H1 (cell line): ENCODE data around the gene KRTAP5-8. TPM values are rescaled to one million over a fixed set of nuclear protein-coding genes. Genes with fewer than 3 reads are reported as not detected.
A peak's percentile ranks its signal among the peaks of the same experiment; 100 is the strongest.

ENCODE experiments used
- CTCF ChIA-PET: fragments of 300-600 bp; sonication (Branson Sonifier 250); formaldehyde crosslinking; loops from one replicate; lab custom pipeline; 2021; ENCODE audit not compliant: partially characterized antibody; lab: Charles Lee
- POLR2A ChIA-PET: fragments of 300-600 bp; sonication (Branson Sonifier 250); formaldehyde crosslinking; loops from one replicate; lab custom pipeline; 2021; ENCODE audit warnings: inconsistent platforms; ENCODE audit not compliant: partially characterized antibody; lab: Charles Lee
- DNase-seq, 2 experiments: peaks; one replicate each; pipeline versions ENCODE4 v3.0.0 to v3.0.0-alpha.2; 2010 to 2022; ENCODE audit warnings: low spot score in 2 of 2, low read depth in 1 of 2, mixed read lengths in 1 of 2
- FAIRE-seq: peaks from 2 replicates; lab custom pipeline; 2011; peaks lifted over from hg19 to GRCh38; lab: Jason Lieb, UNC
- H2AFZ ChIP-seq: 2 replicates; pipeline ENCODE4 v1.8.1; 2012; ENCODE audit warnings: low read length, inconsistent platforms
- H2AK5ac ChIP-seq: 2 replicates; pipeline ENCODE4 v1.6.1; 2013; ENCODE audit warnings: low read depth, low read length
- H2BK120ac ChIP-seq: replicated peaks from 2 replicates; pipeline ENCODE3; 2013; ENCODE audit warnings: low read depth, low read length, inconsistent platforms
- H2BK12ac ChIP-seq: 2 replicates; pipeline ENCODE4 v1.6.1; 2013; ENCODE audit warnings: low read depth, low read length
- H2BK15ac ChIP-seq: 2 replicates; pipeline ENCODE4 v1.6.1; 2013; ENCODE audit warnings: low read length
- H2BK20ac ChIP-seq: 2 replicates; pipeline ENCODE4 v1.6.1; 2013; ENCODE audit warnings: low read length
- H2BK5ac ChIP-seq: 2 replicates; pipeline ENCODE4 v1.6.1; 2013; ENCODE audit warnings: low read depth, low read length
- H3K14ac ChIP-seq: 2 replicates; pipeline ENCODE4 v1.6.1; 2013; ENCODE audit warnings: inconsistent platforms; ENCODE audit not compliant: insufficient read length
- H3K18ac ChIP-seq: 2 replicates; pipeline ENCODE4 v1.6.1; 2013; ENCODE audit warnings: low read length; ENCODE audit errors: extremely low read depth
- H3K23ac ChIP-seq: 2 replicates; pipeline ENCODE4 v1.6.1; 2013; ENCODE audit warnings: inconsistent platforms; ENCODE audit not compliant: insufficient read length
- H3K23me2 ChIP-seq: 2 replicates; pipeline ENCODE4 v1.6.1; 2013; ENCODE audit warnings: low read depth, low read length
- H3K27ac ChIP-seq: 2 replicates; pipeline ENCODE4 v1.6.1; 2011; ENCODE audit warnings: low read depth, low read length, inconsistent platforms
- H3K27me3 ChIP-seq, 4 experiments: replicated peaks in 1 of 4; 1 replicate in 1 of 4; 2 replicates in 3 of 4; pipeline versions ENCODE4 v1.6.1 to v1.8.1; 2011 to 2013; ENCODE audit warnings: low read length in 3 of 4, mild to moderate bottlenecking in 3 of 4, inconsistent platforms in 2 of 4, mixed read lengths in 2 of 4, moderate library complexity in 1 of 4; ENCODE audit not compliant: control insufficient read depth in 3 of 4, insufficient read depth in 3 of 4; ENCODE audit errors: extremely low read depth in 1 of 4
- H3K36me3 ChIP-seq, 4 experiments: 2 replicates each; pipeline versions ENCODE4 v1.6.1 to v1.8.1; 2011 to 2013; ENCODE audit warnings: mild to moderate bottlenecking in 4 of 4, low read length in 3 of 4, moderate library complexity in 2 of 4, control low read depth in 1 of 4, inconsistent platforms in 1 of 4; ENCODE audit not compliant: insufficient read depth in 4 of 4, control insufficient read depth in 2 of 4
- H3K4ac ChIP-seq: replicated peaks from 2 replicates; pipeline ENCODE3; 2013; ENCODE audit warnings: low read length, low read depth, mixed read lengths, inconsistent platforms; ENCODE audit not compliant: insufficient read length
- H3K4me1 ChIP-seq, 4 experiments: replicated peaks in 1 of 4; 1 replicate in 1 of 4; 2 replicates in 3 of 4; pipeline versions ENCODE4 v1.6.1 to v1.8.1; 2011 to 2013; ENCODE audit warnings: low read length in 3 of 4, inconsistent platforms in 2 of 4, mixed read lengths in 1 of 4; ENCODE audit not compliant: insufficient read depth in 4 of 4, control insufficient read depth in 3 of 4
- H3K4me2 ChIP-seq, 2 experiments: 2 replicates each; pipeline versions ENCODE4 v1.6.1 to v1.8.1; 2011 to 2013; ENCODE audit warnings: low read depth in 2 of 2, low read length in 2 of 2, control low read depth in 1 of 2, inconsistent platforms in 1 of 2, mild to moderate bottlenecking in 1 of 2; ENCODE audit not compliant: insufficient read depth in 1 of 2
- H3K4me3 ChIP-seq, 4 experiments: fragments of 200-600, 300-600 bp in 1 of 4; sonication (generic), shearing (Covaris generic), sonication (Bioruptor Twin) in 1 of 4; 2 replicates each; pipeline versions ENCODE4 v1.5.1 to v1.8.1; 2011 to 2016; ENCODE audit warnings: low read length in 4 of 4, low read depth in 3 of 4, control low read depth in 2 of 4, inconsistent platforms in 2 of 4, mild to moderate bottlenecking in 2 of 4, mixed read lengths in 1 of 4, moderate library complexity in 1 of 4; ENCODE audit not compliant: insufficient read depth in 2 of 4; ENCODE audit errors: extremely low read depth in 1 of 4
- H3K56ac ChIP-seq: replicated peaks from 2 replicates; pipeline ENCODE3; 2013; ENCODE audit warnings: low read depth, mild to moderate bottlenecking, mixed read lengths, low read length, inconsistent platforms; ENCODE audit not compliant: insufficient read length
- H3K79me1 ChIP-seq: 2 replicates; pipeline ENCODE4 v1.6.1; 2013; ENCODE audit warnings: low read depth, low read length, control low read depth
- H3K79me2 ChIP-seq, 2 experiments: 2 replicates each; pipeline versions ENCODE4 v1.6.1 to v1.8.1; 2012 to 2013; ENCODE audit warnings: low read length in 2 of 2, mild to moderate bottlenecking in 2 of 2, inconsistent platforms in 1 of 2; ENCODE audit not compliant: insufficient read depth in 2 of 2, control insufficient read depth in 1 of 2
- H3K9ac ChIP-seq, 4 experiments: replicated peaks in 1 of 4; 1 replicate in 1 of 4; 2 replicates in 3 of 4; pipeline versions ENCODE4 v1.6.1 to v1.8.1; 2011 to 2013; ENCODE audit warnings: low read depth in 3 of 4, low read length in 3 of 4, control low read depth in 2 of 4, mild to moderate bottlenecking in 2 of 4, moderate library complexity in 2 of 4, inconsistent platforms in 1 of 4; ENCODE audit errors: extremely low read depth in 1 of 4
- H3K9me3 ChIP-seq, 2 experiments: 2 replicates each; pipeline versions ENCODE4 v1.6.1 to v1.8.1; 2012 to 2013; ENCODE audit warnings: mild to moderate bottlenecking in 2 of 2, moderate library complexity in 2 of 2, control low read depth in 1 of 2, inconsistent platforms in 1 of 2, low read depth in 1 of 2, low read length in 1 of 2, mixed read lengths in 1 of 2; ENCODE audit not compliant: insufficient read depth in 2 of 2
- H4K20me1 ChIP-seq, 2 experiments: replicated peaks in 1 of 2; 2 replicates each; pipeline versions ENCODE3 to v1.8.1; 2011 to 2013; ENCODE audit warnings: inconsistent platforms in 2 of 2, low read length in 2 of 2, mild to moderate bottlenecking in 1 of 2; ENCODE audit not compliant: insufficient read depth in 2 of 2, control insufficient read depth in 1 of 2
- H4K5ac ChIP-seq: 2 replicates; pipeline ENCODE4 v1.6.1; 2013; ENCODE audit warnings: low read length, low read depth, mixed read lengths, inconsistent platforms; ENCODE audit not compliant: insufficient read length
- H4K8ac ChIP-seq: 2 replicates; pipeline ENCODE4 v1.8.0; 2013; ENCODE audit warnings: mild to moderate bottlenecking, moderate library complexity, low read length, inconsistent platforms; ENCODE audit not compliant: insufficient read depth; ENCODE audit errors: extremely low read depth
- H4K91ac ChIP-seq: replicated peaks from 2 replicates; pipeline ENCODE3; 2013; ENCODE audit warnings: low read length, mixed read lengths, inconsistent platforms; ENCODE audit not compliant: insufficient read length
- BCL11A ChIP-seq, 2 experiments: IDR thresholded peaks; one replicate each; pipeline ENCODE4 v1.6.1; 2011; ENCODE audit warnings: low read depth in 2 of 2, low read length in 2 of 2, mild to moderate bottlenecking in 2 of 2
- CTBP2 ChIP-seq: IDR thresholded peaks from 2 replicates; pipeline ENCODE4 v1.7.0; 2011; ENCODE audit warnings: borderline replicate concordance, mild to moderate bottlenecking, moderate library complexity, mixed read lengths, low read length; ENCODE audit not compliant: insufficient read depth, insufficient read length
- EGR1 ChIP-seq: IDR thresholded peaks from 2 replicates; pipeline ENCODE4 v1.6.1; 2011; ENCODE audit warnings: low read depth, low read length, borderline replicate concordance
- POLR2A ChIP-seq, 2 experiments: IDR thresholded peaks; 1 replicate in 1 of 2; 2 replicates in 1 of 2; pipeline ENCODE4 v1.6.1; 2011; ENCODE audit warnings: low read depth in 2 of 2, low read length in 2 of 2, mild to moderate bottlenecking in 2 of 2; ENCODE audit errors: control extremely low read depth in 1 of 2
- RNF2 ChIP-seq: fragments of 200-900, 300-1000 bp; sonication (generic); IDR thresholded peaks from 2 replicates; pipeline ENCODE4 v1.7.1; 2016; ENCODE audit warnings: borderline replicate concordance, low read depth, mild to moderate bottlenecking, antibody characterized with exemption, low read length; ENCODE audit not compliant: poor library complexity, severe bottlenecking; ENCODE audit errors: missing control alignments
- ZNF274 ChIP-seq: IDR thresholded peaks from 2 replicates; pipeline ENCODE4 v1.7.0; 2012; ENCODE audit warnings: low read length, borderline replicate concordance; ENCODE audit errors: extremely low read depth
- WGBS, 2 experiments: shearing (Covaris generic) in 1 of 2; methylation state at CpG; one replicate each; pipeline versions ENCODE4 v1.1.6 to v1.1.7; 2013 to 2015; ENCODE audit warnings: low lambda C conversion rate in 2 of 2, mixed read lengths in 2 of 2, inconsistent platforms in 1 of 2, low coverage in 1 of 2, missing lambda C conversion rate in 1 of 2; ENCODE audit not compliant: insufficient replicate concordance in 2 of 2, insufficient coverage in 1 of 2, insufficient read length in 1 of 2; ENCODE audit errors: extremely low coverage in 1 of 2, missing lambda C conversion rate in 1 of 2; 5-methylcytosine and 5-hydroxymethylcytosine counted together
- polyA plus RNA-seq, 7 experiments: library from polyadenylated mRNA; depleted of rRNA in 3 of 7; stranded (reverse) in 5 of 7; unstranded in 2 of 7; fragments of >200 nt in 5 of 7; fragments of 200-250 nt in 2 of 7; gene quantifications; 1 replicate in 5 of 7; 2 replicates in 1 of 7; 4 replicates in 1 of 7; pipeline versions ENCODE4 v1.2.1 to v1.2.3, GENCODE V29; 2011 to 2013; ENCODE audit warnings: missing spikeins in 2 of 7, mixed read lengths in 2 of 7
- total RNA-seq: library from RNA; stranded (reverse); fragmentation: NEBNext Ultra II Directional; extraction: Animal tissue kit (Norgen Biotek cat#: 25700); gene quantifications from 2 replicates; pipeline ENCODE4 v1.2.1, GENCODE V29; 2021

Gene KRTAP5-8
- total and polyA plus RNA-seq, 2 of the 8 experiments (the other 6 are each of a cell fraction or from before 2014, with no cell fraction given) = not detected

- no peaks in the 10 kb centered on the region for H3K79me2 ChIP-seq
- no peak overlapping the region for H2AFZ ChIP-seq
- no peak overlapping the region for H3K14ac ChIP-seq
- H2AK5ac ChIP-seq = no peak overlapping the region
- FAIRE-seq (no peak), DNase-seq (peak in 1 of 2 experiments; percentile 26)
- no peak overlapping the region for H2BK12ac ChIP-seq
- no peak overlapping the region; a peak in 1 of 7 replicates for H3K9ac ChIP-seq
- H3K23me2 ChIP-seq = no peaks in the 10 kb centered on the region
- ChIA-PET CTCF (interaction anchor here (0.6 kb wide), 1 partner anchor 77 kb away, joined by 3 read pairs; no protein-coding TSS in a partner anchor), POLR2A (no interaction called here)
- H2BK15ac ChIP-seq = no peak overlapping the region
- no peaks in the 10 kb centered on the region for H3K79me1 ChIP-seq
- H3K23ac ChIP-seq = no peak overlapping the region
- no peak overlapping the region for H2BK20ac ChIP-seq
- H4K20me1 ChIP-seq = peaks cover 0 to 1% of the 10 kb centered on the region in 2 experiments
- H3K4ac ChIP-seq = no peak overlapping the region
- H2BK5ac ChIP-seq = no peak overlapping the region
- H3K4me3 ChIP-seq = no peak overlapping the region
- H3K27ac ChIP-seq = no peak overlapping the region
- H3K9me3 ChIP-seq = peaks cover under 1 to 7% of the 10 kb centered on the region in 2 experiments; a peak in 2 of 4 replicates
- H2BK120ac ChIP-seq = no peak overlapping the region
- H3K56ac ChIP-seq = no peak overlapping the region
- no peak overlapping the region for H4K8ac ChIP-seq
- WGBS, 2 experiments = 89% methylated on average over 15 of the region's 15 CpGs; no CpG with 5 or more reads in 1 of the 2 experiments
- peaks cover 3 to 16% (median 6%) of the 10 kb centered on the region in 4 experiments; a peak in 5 of 8 replicates for H3K36me3 ChIP-seq
- H3K27me3 ChIP-seq = no peaks in the 10 kb centered on the region
- no peak overlapping the region for H4K91ac ChIP-seq
- no peak for TF ChIP-seq ZNF274
- no peak for TF ChIP-seq BCL11A (IDR thresholded peaks at IDR 0.05; ENCODE audit: low read depth in 2 of 2, low read length in 2 of 2)
- TF ChIP-seq EGR1 = no peak
- no peak for TF ChIP-seq CTBP2
- TF ChIP-seq POLR2A (IDR thresholded peaks at IDR 0.05; ENCODE audit: control extremely low read depth in 1 of 2, low read depth in 2 of 2, low read length in 2 of 2) = no peak
- no peak for TF ChIP-seq RNF2
- H3K4me2 ChIP-seq = no peak overlapping the region
- no peak overlapping the region for H3K18ac ChIP-seq
- H4K5ac ChIP-seq = no peak overlapping the region
- peaks cover 0 to 8% (median 5%) of the 10 kb centered on the region in 4 experiments; a peak in 5 of 7 replicates for H3K4me1 ChIP-seq
These were observed 34.9 kb upstream of the KRTAP5-8 start for GRCh38 chr11:71502871-71503435.
